Dendritic cell treated with granulocyte-macrophage colony-stimulating factor and Interleukin-4, amounts not matched to agents 40 ng/mL and 50 ng/mL, for 4 days (primary cell): ENCODE data around the gene SEBOX.

ENCODE experiments used
- H3K27ac Mint-ChIP-seq: one replicate; pipeline ENCODE4 v1.8.0; 2022; ENCODE audit warnings: mild to moderate bottlenecking, mixed read lengths
- H3K27me3 Mint-ChIP-seq: one replicate; pipeline ENCODE4 v1.8.0; 2022; ENCODE audit warnings: mild to moderate bottlenecking, mixed read lengths
- H3K36me3 Mint-ChIP-seq: one replicate; pipeline ENCODE4 v1.8.0; 2022; ENCODE audit warnings: low read depth, mixed read lengths
- H3K4me1 Mint-ChIP-seq: one replicate; pipeline ENCODE4 v1.8.0; 2022; ENCODE audit warnings: low read depth, mixed read lengths
- H3K4me3 Mint-ChIP-seq: one replicate; pipeline ENCODE4 v1.8.0; 2022; ENCODE audit warnings: mild to moderate bottlenecking, moderate library complexity, mixed read lengths
- H3K9me3 Mint-ChIP-seq: one replicate; pipeline ENCODE4 v1.8.0; 2022; ENCODE audit warnings: mixed read lengths
- intact Hi-C: fragments of 100-400 bp; cut with micrococcal nuclease; formaldehyde crosslinking; loops from one replicate; pipeline ENCODE4 v1.15.0; 2022

Gene SEBOX, protein sequence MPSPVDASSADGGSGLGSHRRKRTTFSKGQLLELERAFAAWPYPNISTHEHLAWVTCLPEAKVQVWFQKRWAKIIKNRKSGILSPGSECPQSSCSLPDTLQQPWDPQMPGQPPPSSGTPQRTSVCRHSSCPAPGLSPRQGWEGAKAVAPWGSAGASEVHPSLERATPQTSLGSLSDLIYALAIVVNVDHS

DNA sequence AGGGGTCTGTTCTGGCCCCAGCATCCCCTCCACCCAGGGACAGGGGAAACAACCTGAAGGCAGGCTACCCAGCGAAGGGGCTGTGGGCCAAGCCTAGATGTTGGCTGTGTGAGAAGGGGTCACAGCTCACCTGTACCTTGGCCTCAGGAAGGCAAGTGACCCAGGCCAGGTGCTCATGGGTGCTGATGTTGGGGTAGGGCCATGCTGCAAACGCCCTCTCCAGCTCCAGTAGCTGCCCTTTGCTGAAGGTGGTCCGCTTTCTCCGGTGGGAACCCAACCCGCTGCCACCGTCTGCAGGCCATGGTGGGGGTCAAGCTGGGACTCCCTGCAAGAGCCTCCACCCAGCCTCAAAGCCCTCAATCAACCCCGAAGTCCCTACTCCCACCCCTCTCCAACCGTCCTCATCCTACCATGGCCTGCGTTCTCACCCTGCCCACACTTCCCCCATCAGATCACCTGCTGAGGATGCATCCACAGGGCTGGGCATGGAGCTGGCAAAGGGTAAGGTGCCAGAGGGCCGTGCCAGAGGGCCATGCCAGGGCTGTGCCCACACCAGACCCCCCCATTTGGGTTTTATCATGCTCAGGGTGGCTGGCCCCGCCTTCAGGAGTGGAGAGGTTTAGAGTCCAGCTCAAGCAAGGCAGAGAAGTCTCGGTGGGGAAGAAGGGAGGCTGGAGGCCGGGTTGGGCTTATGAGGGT, at the start of gene SEBOX:
Gene SEBOX (minus strand): TSS at position 535 of the 699 bp plus-strand sequence. CDS start 48 bp downstream, at position 487.
- no peak within 1 kb of the TSS for H3K27ac Mint-ChIP-seq

DNA sequence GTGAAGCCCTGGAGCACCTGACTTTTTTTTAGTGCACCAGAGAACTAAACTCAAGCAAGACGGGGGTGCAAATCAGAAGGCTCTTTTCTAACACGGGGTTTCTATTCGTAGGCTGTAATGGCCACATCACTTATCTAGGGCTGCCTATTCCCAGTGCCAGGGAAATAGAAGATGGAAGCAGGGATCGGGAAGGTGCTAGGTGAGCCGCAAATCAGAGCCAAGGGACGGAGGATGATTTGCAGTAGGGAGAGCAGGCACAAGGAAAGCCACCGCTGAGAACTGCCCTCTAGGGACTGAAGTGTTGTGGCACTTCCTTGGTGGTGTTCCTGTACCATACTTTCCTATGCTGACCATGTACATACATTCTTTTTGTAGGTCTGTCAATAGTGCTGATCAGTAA, 48.8 kb upstream of the SEBOX start:
- intact Hi-C loops: no loop called here
- no peak overlapping the region for H3K4me3 Mint-ChIP-seq

More for the DNA sequence above, at the start of gene SEBOX:
- peaks cover 4% of the 10 kb centered on the region for H3K4me1 Mint-ChIP-seq
- no peak within 1 kb of the TSS for H3K4me3 Mint-ChIP-seq
- no peaks in the 10 kb centered on the region for H3K9me3 Mint-ChIP-seq
- H3K27me3 Mint-ChIP-seq: no peaks in the 10 kb centered on the region
- intact Hi-C loops: no loop called here
- peaks cover 86% of the 10 kb centered on the region for H3K36me3 Mint-ChIP-seq

DNA sequence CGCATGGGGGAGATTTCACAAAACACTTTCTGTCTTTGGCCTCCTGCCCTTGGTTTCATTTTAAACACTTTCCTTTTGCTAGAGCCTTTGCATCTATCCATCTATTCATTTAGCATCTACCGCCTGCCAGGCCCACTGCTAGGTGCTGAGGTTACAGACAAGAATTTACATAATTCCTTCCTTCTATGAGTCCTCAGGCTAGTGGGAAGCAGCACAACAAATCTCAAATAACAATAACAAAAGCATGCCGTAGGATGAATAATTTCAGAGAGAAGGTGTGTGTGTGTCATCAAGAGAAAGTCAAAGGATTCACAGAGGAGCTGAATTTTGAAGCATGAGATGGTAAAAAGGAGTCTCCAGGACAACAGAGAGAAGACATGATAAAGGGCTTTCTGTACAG, 47.1 kb upstream of the SEBOX start:
- Mint-ChIP-seq H3K9me3 (no peaks in the 10 kb centered on the region), H3K36me3 (no peaks in the 10 kb centered on the region), H3K4me1 (peaks cover 14% of the 10 kb centered on the region), H3K27me3 (peaks cover 14% of the 10 kb centered on the region), H3K4me3 (no peak overlapping the region), H3K27ac (no peak overlapping the region)
- intact Hi-C loops: no loop called here

More for the DNA sequence above, 48.8 kb upstream of the SEBOX start:
- Mint-ChIP-seq H3K36me3 (no peaks in the 10 kb centered on the region), H3K27me3 (peaks cover 11% of the 10 kb centered on the region), H3K9me3 (no peaks in the 10 kb centered on the region), H3K27ac (no peak overlapping the region), H3K4me1 (peaks cover 8% of the 10 kb centered on the region)

DNA sequence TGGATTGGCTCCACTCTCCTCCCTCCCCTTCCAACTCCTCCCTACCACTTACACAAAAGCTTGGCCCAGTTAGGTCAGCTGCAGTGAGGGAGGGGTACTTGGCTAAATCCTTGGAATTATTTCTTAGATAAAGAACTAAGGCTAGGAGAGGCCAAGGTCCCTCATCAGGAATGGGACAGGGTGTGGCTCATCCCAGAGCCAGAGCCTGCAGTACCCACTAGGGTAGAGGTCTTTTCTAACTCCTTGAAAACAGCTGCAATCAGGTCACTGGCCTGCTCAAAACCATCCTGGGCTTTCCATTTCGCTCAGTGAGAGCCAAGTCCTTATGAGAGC, 42.9 kb upstream of the SEBOX start:
- peaks cover 16% of the 10 kb centered on the region for H3K36me3 Mint-ChIP-seq
- intact Hi-C loops: loop anchor here (10.0 kb wide), 1 partner anchor 173 kb away; no protein-coding TSS in a partner anchor
- H3K4me1 Mint-ChIP-seq: peaks cover 40% of the 10 kb centered on the region
- H3K4me3 Mint-ChIP-seq: no peak overlapping the region
- H3K27me3 Mint-ChIP-seq: peaks cover 8% of the 10 kb centered on the region
- H3K9me3 Mint-ChIP-seq: no peaks in the 10 kb centered on the region
- peak overlapping the region; percentile 3 for H3K27ac Mint-ChIP-seq

DNA sequence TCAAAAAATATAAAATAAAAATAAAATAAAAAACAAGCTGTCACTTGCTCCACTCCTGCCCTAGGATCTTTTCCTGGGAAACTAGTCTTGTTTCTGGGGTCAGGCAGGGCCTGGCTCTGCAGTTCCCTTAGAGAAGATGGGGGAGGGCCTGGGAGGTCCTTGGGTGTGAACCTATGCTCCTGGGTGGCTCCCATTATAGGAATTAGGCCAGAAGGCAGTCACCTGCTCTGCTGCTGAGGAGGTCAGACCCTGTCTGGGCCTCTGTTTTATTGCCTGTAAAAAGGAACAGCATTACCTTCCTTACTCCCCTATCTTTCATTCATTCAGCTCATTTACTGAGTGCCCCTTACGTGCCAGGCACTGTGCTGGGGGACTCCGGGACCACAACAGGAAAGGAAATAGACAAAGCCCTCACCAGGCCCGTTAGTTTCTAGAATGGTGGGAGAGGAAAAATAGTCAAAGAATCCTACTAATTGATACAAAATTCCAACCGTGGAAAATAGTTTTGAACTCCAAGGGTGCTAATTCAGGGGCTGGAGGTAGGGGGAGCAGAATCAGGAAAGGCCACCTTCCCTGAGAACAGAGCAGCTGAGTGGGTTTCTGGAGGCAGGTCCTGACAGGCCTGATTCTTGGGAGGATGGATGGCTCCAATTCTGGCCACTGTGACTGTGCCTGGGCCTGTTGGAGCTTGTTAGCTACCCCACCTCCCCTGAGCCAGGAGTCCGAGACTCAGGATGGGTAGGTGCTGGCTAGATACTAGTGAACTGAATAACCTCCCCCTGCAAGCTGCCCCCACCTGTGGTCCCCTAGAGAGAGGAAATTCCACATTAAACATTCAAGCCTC, 42.4 kb upstream of the SEBOX start:
- Mint-ChIP-seq H3K36me3 (peaks cover 22% of the 10 kb centered on the region), H3K27ac (no peak overlapping the region), H3K9me3 (no peaks in the 10 kb centered on the region), H3K4me1 (peaks cover 46% of the 10 kb centered on the region), H3K4me3 (no peak overlapping the region), H3K27me3 (peaks cover 6% of the 10 kb centered on the region)
- intact Hi-C loops: loop anchor here (10.0 kb wide), 1 partner anchor 173 kb away; no protein-coding TSS in a partner anchor

DNA sequence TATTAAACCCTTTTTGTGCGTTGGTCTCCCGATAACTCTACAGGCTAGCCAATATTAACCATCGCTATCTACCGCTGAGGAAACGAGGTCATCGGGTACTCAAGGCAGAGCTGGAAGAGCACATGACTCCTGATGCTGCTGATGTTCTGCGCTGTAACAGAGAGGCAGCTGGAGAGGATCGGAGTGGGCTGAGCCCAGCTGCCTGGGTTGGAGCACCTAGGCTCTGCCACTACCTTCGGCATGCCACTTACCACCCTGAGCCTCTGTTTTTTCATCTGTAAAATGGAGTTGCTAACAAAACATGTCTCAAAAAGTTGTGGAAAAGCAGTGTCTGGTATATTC, 41.4 kb upstream of the SEBOX start:
- Mint-ChIP-seq H3K27ac (no peak overlapping the region), H3K36me3 (peaks cover 29% of the 10 kb centered on the region), H3K4me1 (peaks cover 52% of the 10 kb centered on the region), H3K9me3 (no peaks in the 10 kb centered on the region), H3K4me3 (peak overlapping the region; percentile 86), H3K27me3 (peaks cover 7% of the 10 kb centered on the region)
- intact Hi-C loops: loop anchor here (10.0 kb wide), 1 partner anchor 172 kb away; no protein-coding TSS in a partner anchor

DNA sequence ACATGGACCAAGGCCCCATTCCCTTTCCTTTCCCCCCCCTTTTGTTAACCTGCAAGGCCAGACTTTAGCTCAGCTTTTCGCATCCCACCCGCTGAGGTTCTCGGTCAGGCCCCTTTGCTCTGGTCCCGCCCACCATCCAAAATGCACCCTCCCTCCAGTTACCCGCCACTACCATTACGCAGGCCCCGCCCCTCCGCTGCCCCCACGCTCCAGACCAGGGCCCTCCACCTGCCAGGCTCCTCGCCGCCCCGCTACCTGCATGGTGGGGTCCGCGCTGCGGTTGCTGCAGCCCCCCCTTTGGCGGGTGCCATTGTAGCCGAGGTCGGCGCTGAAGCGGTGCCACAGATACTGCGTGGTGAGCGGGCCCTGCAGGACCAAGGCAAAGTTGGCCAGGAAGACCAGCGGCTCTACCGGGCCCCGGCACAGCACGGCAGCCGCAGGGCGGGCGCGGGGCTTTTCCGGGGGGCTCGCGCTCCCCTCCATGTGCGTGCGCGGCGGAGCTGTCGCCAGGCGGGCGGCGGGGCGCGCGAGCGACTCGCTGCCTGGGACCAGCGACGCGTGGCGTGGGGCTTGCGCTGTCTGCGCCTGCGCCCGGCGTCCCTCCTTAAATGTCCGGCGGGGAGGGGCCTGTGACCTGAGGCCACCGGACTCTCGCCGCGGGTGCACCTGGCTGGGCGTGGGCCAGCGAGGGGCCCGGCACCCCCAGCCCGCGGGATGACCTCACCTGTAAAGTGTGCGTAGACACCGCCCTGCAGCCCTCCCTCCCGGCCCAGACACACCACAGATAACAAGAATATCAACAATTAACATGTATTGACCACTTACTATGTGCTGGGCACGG, 40.9 kb upstream of the SEBOX start, which contains the start of gene SLC46A1:
Gene SLC46A1 (minus strand): TSS at position 581 of the 841 bp plus-strand sequence. CDS start 98 bp downstream, at position 483.
- H3K4me1 Mint-ChIP-seq: peaks cover 57% of the 10 kb centered on the region
- intact Hi-C loops: loop anchor here (10.0 kb wide), 1 partner anchor 171 kb away; no protein-coding TSS in a partner anchor
- H3K27me3 Mint-ChIP-seq: peaks cover 7% of the 10 kb centered on the region
- H3K27ac Mint-ChIP-seq: peak within 1 kb of the TSS; percentile 74
- H3K4me3 Mint-ChIP-seq: peak within 1 kb of the TSS; percentile 86
- peaks cover 34% of the 10 kb centered on the region for H3K36me3 Mint-ChIP-seq
- H3K9me3 Mint-ChIP-seq: no peaks in the 10 kb centered on the region

DNA sequence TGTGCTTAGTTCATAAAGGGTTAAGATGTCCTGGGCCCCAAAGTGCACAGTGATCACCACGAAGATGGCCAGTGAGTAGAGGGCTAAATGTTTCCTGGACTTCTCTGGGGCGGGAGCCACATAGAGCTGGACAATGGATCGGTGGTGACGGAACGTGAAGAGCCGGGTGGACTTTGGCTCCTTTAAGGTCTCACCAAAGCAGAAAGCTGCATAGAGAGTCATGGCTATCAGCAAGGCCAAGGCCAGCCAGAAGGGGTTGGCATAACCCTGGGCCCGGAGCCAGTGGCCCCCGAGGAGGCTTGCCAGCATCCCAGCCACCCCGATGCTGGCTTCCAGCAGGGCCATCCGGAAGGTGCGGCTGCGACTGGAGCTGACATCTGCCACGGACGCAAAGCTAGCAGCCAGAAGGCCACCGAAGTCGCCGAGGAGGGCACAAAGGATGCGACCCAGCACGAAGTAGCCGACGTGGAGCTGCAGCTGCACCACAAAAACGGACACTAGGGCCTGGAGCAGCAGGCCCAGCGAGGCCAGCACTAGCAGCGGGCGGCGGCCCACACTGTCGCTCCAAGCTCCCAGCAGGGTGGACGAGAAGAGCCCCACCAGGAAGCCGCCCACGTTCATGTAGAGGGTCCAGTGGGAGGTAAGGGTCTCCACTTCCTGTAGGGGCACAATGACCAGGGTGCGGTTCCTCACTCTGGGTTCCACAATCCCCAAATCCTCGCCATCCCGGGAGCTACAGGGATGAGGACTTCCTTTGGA, 40.0 kb upstream of the SEBOX start:
- intact Hi-C loops: loop anchor here (10.0 kb wide), 1 partner anchor 170 kb away; no protein-coding TSS in a partner anchor
- H3K4me3 Mint-ChIP-seq: peak overlapping the region; percentile 86
- no peaks in the 10 kb centered on the region for H3K9me3 Mint-ChIP-seq
- peak overlapping the region; percentile 74 for H3K27ac Mint-ChIP-seq
- H3K36me3 Mint-ChIP-seq: peaks cover 42% of the 10 kb centered on the region
- H3K27me3 Mint-ChIP-seq: peaks cover 7% of the 10 kb centered on the region
- peaks cover 64% of the 10 kb centered on the region for H3K4me1 Mint-ChIP-seq

DNA sequence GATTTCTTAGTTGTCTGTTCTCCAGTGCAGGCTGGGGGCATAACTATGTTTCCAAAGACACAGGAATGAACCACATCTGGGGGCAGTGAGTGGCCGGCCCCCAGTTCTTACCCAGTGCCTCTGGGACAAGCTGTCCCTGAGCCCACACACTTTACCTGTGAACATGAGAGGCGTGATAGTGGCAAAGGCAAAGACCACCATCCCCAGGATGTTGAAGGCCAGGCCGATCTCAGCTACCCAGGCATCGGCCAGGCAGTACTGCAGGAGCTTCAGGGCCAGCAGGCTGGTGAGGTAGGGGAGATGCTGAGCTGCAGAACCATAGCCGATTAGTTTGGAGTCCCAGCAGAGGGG, 39.4 kb upstream of the SEBOX start:
- H3K27ac Mint-ChIP-seq: peak overlapping the region; percentile 74
- H3K4me1 Mint-ChIP-seq: peaks cover 66% of the 10 kb centered on the region
- H3K36me3 Mint-ChIP-seq: peaks cover 48% of the 10 kb centered on the region
- intact Hi-C loops: loop anchor here (10.0 kb wide), 1 partner anchor 170 kb away; no protein-coding TSS in a partner anchor
- H3K4me3 Mint-ChIP-seq: peak overlapping the region; percentile 86
- H3K27me3 Mint-ChIP-seq: peaks cover 7% of the 10 kb centered on the region
- no peaks in the 10 kb centered on the region for H3K9me3 Mint-ChIP-seq

DNA sequence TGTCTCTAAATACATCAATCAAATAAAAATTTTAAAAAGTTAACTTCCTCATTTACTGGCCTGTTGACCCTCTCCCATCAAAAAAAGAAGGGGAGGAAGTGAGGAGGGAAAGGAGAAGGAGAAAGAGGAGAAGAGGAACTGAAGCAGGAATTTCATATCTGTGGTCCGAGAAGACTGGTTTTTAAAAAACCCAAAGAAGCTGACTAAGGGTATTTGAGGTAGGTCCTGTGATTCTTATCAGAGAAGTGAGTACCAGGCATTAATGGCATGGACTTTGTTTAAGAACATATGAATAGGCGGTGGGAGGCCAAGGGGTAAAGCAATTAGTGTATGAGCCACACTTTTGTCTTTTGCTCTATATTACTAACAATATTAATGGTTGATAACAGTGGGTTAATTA, 39.0 kb upstream of the SEBOX start:
- no peaks in the 10 kb centered on the region for H3K9me3 Mint-ChIP-seq
- peaks cover 70% of the 10 kb centered on the region for H3K4me1 Mint-ChIP-seq
- H3K4me3 Mint-ChIP-seq: peak overlapping the region; percentile 86
- H3K27me3 Mint-ChIP-seq: peaks cover 7% of the 10 kb centered on the region
- intact Hi-C loops: loop anchor here (10.0 kb wide), 1 partner anchor 169 kb away; no protein-coding TSS in a partner anchor
- peak overlapping the region; percentile 74 for H3K27ac Mint-ChIP-seq
- peaks cover 52% of the 10 kb centered on the region for H3K36me3 Mint-ChIP-seq

DNA sequence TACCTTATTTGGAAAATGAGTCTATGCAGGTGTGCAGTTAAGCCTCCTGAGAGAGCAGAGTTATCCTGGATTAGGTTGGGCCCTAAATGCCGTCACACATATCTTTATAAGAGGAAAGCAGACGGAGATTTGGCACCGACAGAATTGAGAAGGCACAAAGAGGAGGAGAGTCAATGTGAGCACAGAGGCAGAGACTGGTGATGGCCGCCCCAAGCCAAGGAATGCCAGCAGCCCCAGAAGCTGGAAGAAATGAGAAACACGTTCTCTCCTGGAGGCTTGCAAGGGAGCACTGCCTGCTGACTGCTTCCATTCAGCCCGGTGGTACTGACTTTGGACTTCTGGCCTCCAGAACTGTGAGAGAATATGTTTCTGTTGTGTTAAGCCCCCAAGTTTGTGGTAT, 37.8 kb upstream of the SEBOX start:
- intact Hi-C loops: loop anchor here (10.0 kb wide), 1 partner anchor 168 kb away; no protein-coding TSS in a partner anchor
- peak overlapping the region; percentile 74 for H3K27ac Mint-ChIP-seq
- H3K27me3 Mint-ChIP-seq: peaks cover 3% of the 10 kb centered on the region

DNA sequence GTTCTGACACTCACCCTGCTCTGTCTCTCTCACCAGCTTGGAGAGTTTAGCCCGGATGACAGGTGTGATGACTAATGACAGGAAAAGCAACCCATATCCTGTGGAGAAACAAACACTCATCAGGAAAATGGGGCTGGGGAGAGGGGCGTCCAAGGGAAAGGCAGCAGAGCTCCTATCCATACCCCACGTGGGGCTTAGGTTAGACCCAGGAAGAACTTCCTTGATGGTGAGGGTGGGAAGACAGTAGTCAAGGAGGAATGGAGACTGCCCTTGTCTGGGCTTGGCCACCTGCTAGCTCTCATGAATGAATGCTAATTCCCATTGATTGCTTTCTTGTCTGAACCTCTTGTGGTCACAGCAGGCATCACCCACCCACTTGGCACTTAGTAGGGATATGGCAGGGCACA, 37.2 kb upstream of the SEBOX start:
- intact Hi-C loops: loop anchor here (10.0 kb wide), 1 partner anchor 167 kb away; no protein-coding TSS in a partner anchor
- H3K36me3 Mint-ChIP-seq: peaks cover 70% of the 10 kb centered on the region
- H3K4me3 Mint-ChIP-seq: no peak overlapping the region
- H3K9me3 Mint-ChIP-seq: no peaks in the 10 kb centered on the region
- no peak overlapping the region for H3K27ac Mint-ChIP-seq
- H3K4me1 Mint-ChIP-seq: peaks cover 68% of the 10 kb centered on the region
- peaks cover 3% of the 10 kb centered on the region for H3K27me3 Mint-ChIP-seq

More for the DNA sequence above, 37.8 kb upstream of the SEBOX start:
- no peaks in the 10 kb centered on the region for H3K9me3 Mint-ChIP-seq
- H3K36me3 Mint-ChIP-seq: peaks cover 64% of the 10 kb centered on the region
- peak overlapping the region; percentile 0 for H3K4me3 Mint-ChIP-seq
- peaks cover 68% of the 10 kb centered on the region for H3K4me1 Mint-ChIP-seq
